A673 (cell line): Measurements from ENCODE around the gene CDC123. TPM values are rescaled to one million over a fixed set of nuclear protein-coding genes. Genes with fewer than 3 reads are reported as not detected.

ENCODE experiments used
- BruUV-seq: library from RNA; stranded (reverse); fragments of 400-500 nt; replicated peaks from 2 replicates; lab custom pipeline; 2021; lab: Mats Ljungman, UMichigan
- CTCF ChIA-PET: fragments of 300-600 bp; sonication (Branson Sonifier 250); formaldehyde crosslinking; loops from one replicate; lab custom pipeline; 2022; ENCODE audit warnings: antibody characterized with exemption; lab: Charles Lee
- POLR2A ChIA-PET: fragments of 300-600 bp; sonication (Branson Sonifier 250); formaldehyde crosslinking; loops from one replicate; lab custom pipeline; 2022; ENCODE audit warnings: antibody characterized with exemption; ENCODE audit not compliant: low non-redundant PET; lab: Charles Lee
- DNase-seq: peaks from one replicate; pipeline ENCODE4 v3.0.0-alpha.2; 2015; ENCODE audit warnings: low spot score
- H3K27ac ChIP-seq: fragments of 200-600 bp; sonication (generic); 2 replicates; pipeline ENCODE4 v1.5.1; 2016; ENCODE audit warnings: mixed run types, low read depth, mild to moderate bottlenecking, mixed read lengths, antibody characterized with exemption, low read length; ENCODE audit not compliant: poor library complexity, severe bottlenecking
- H3K27me3 ChIP-seq: fragments of 200-600 bp; sonication (generic); replicated peaks from 2 replicates; pipeline ENCODE4 v1.6.1; 2017; ENCODE audit warnings: mixed run types, low read depth, mild to moderate bottlenecking, mixed read lengths, antibody characterized with exemption, low read length; ENCODE audit not compliant: insufficient read depth, poor library complexity
- H3K36me3 ChIP-seq: fragments of 200-600 bp; sonication (generic); 2 replicates; pipeline ENCODE4 v1.6.1; 2016; ENCODE audit warnings: mixed run types, mild to moderate bottlenecking, mixed read lengths, antibody characterized with exemption, low read length; ENCODE audit not compliant: insufficient read depth, poor library complexity, severe bottlenecking
- H3K4me1 ChIP-seq: fragments of 200-600 bp; sonication (generic); 2 replicates; pipeline ENCODE4 v1.6.1; 2017; ENCODE audit warnings: mixed run types, mild to moderate bottlenecking, mixed read lengths, antibody characterized with exemption, low read length; ENCODE audit not compliant: insufficient read depth, poor library complexity, severe bottlenecking
- H3K4me3 ChIP-seq: fragments of 200-600 bp; sonication (generic); 2 replicates; pipeline ENCODE4 v1.5.1; 2016; ENCODE audit warnings: low read depth, mixed run types, mild to moderate bottlenecking, mixed read lengths, low read length; ENCODE audit not compliant: poor library complexity, severe bottlenecking
- H3K9me3 ChIP-seq: fragments of 200-600 bp; sonication (generic); 2 replicates; pipeline ENCODE4 v1.6.1; 2016; ENCODE audit warnings: mixed run types, low read depth, mild to moderate bottlenecking, mixed read lengths, antibody characterized with exemption, low read length; ENCODE audit not compliant: poor library complexity, severe bottlenecking
- EZH2 ChIP-seq: fragments of 200-600 bp; sonication (generic); IDR thresholded peaks from 2 replicates; pipeline ENCODE4 v1.6.1; 2017; ENCODE audit warnings: borderline replicate concordance, low read depth, mild to moderate bottlenecking, mixed read lengths, antibody characterized with exemption, low read length; ENCODE audit not compliant: poor library complexity, severe bottlenecking
- intact Hi-C: fragments of 100-400 bp; cut with micrococcal nuclease; formaldehyde crosslinking; loops from one replicate; pipeline ENCODE4 v1.10.0; 2022; ENCODE audit not compliant: unreplicated experiment
- total RNA-seq: library from RNA; stranded (reverse); gene quantifications from 2 replicates; pipeline ENCODE4 v1.2.3, GENCODE V29; 2021
- TF ChIP-seq, protein P1 (sequence below): fragments of 300-800, 200-600 bp; sonication (generic); conservative IDR thresholded peaks from 2 replicates; pipeline ENCODE4 v1.5.1; 2017; ENCODE audit warnings: low read depth, mild to moderate bottlenecking, antibody characterized with exemption, low read length, moderate library complexity, mixed read lengths

The CDC123 gene
- total RNA-seq, 1 experiment from 2014 or later: 207 TPM

DNA sequence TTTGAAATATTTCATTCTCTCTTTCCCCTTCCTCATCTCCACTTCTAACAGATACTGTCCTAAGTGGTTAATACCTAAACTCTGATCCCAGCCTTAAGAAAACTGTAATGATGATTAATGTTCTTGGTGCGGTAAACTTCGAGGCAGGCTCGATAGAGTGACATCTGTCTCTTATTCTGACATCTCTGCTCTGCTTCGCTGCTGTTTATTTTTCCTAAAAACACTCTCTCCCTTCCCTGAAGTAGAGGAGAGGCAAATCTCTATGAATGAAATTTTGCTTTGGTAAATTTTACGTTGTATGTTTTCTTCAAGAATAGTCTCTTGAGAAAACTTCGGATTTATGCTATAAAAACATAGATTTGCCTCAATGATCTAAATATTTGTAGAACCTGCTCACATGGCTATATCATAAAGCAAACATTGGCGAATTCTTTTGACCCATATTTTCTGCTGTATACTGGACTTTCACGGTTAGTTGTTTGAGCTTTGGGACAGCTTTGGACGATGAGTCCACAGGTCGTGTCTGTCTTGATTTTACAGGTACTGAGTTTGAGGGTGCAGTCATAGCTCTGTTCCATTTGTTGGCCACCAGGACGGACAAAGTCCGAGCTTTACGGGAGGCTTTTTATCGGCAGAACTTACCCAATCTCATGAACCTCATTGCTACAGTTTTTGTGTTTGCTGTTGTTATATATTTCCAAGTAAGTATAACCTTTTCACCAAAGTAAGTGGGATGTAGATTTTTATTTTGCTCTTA lies 39.4 kb upstream of the CDC123 start:
- H3K4me3 ChIP-seq: no peak overlapping the region
- no peaks in the 10 kb centered on the region for H3K4me1 ChIP-seq
- BruUV-seq: no TSS peak
- no peak overlapping the region for H3K27ac ChIP-seq
- ChIA-PET CTCF (no interaction called here), POLR2A (no interaction called here)
- no peak for DNase-seq
- no peaks in the 10 kb centered on the region for H3K9me3 ChIP-seq
- intact Hi-C loops: no loop called here
- no peak for TF ChIP-seq EZH2
- TF ChIP-seq, protein P1, sequence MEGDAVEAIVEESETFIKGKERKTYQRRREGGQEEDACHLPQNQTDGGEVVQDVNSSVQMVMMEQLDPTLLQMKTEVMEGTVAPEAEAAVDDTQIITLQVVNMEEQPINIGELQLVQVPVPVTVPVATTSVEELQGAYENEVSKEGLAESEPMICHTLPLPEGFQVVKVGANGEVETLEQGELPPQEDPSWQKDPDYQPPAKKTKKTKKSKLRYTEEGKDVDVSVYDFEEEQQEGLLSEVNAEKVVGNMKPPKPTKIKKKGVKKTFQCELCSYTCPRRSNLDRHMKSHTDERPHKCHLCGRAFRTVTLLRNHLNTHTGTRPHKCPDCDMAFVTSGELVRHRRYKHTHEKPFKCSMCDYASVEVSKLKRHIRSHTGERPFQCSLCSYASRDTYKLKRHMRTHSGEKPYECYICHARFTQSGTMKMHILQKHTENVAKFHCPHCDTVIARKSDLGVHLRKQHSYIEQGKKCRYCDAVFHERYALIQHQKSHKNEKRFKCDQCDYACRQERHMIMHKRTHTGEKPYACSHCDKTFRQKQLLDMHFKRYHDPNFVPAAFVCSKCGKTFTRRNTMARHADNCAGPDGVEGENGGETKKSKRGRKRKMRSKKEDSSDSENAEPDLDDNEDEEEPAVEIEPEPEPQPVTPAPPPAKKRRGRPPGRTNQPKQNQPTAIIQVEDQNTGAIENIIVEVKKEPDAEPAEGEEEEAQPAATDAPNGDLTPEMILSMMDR: no peak
- no peaks in the 10 kb centered on the region for H3K27me3 ChIP-seq
- peaks cover 30% of the 10 kb centered on the region for H3K36me3 ChIP-seq

DNA sequence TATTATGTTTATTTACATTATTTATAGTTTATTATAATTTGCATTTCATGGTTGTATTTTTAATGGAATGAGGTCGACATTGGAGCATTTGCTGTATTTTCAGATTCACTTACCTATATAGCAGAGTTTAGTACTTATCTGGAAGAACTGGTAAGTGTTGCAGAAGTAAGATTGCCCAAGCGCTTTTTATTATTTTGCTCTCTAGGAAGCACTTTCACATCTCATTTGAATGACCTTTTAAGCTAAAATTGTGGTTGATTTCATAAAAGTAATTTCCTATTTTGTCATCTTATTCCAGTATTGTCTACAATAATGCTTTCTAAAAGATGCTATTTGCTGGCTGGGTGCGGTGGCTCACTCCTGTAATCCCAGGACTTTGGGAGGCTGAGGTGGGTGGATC lies 37.9 kb upstream of the CDC123 start:
- intact Hi-C loops: no loop called here
- Histone ChIP-seq H3K9me3 (no peaks in the 10 kb centered on the region), H3K27ac (no peak overlapping the region), H3K4me1 (no peaks in the 10 kb centered on the region), H3K36me3 (peaks cover 42% of the 10 kb centered on the region), H3K27me3 (no peaks in the 10 kb centered on the region), H3K4me3 (no peak overlapping the region)
- TF ChIP-seq, protein P1: no peak
- no peak for TF ChIP-seq EZH2
- BruUV-seq: no TSS peak
- CTCF ChIA-PET: no interaction called here
- POLR2A ChIA-PET: no interaction called here
- DNase-seq: no peak

DNA sequence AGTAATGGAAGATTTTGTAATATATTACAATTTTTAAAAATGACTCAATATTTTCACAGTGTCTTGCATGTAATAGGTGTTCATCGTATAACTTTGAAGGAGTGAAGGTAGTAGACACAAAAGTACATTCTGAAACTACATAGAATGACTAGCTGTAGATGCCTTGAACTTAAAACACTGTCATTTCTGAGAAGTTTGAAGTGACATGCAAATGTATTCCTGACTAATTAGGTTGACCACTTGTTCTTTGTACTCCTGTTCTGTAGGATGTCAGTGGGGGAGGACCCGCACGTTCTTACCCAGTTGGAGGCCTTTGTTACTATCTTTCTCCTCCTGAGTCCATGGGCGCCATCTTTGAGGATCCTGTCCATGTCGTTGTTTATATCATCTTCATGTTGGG lies 35.3 kb upstream of the CDC123 start:
- CTCF ChIA-PET: no interaction called here
- TF ChIP-seq EZH2: no peak
- TF ChIP-seq, protein P1: no peak

More for the DNA sequence above, 35.3 kb upstream of the CDC123 start:
- Histone ChIP-seq H3K27ac (no peak overlapping the region), H3K27me3 (no peaks in the 10 kb centered on the region), H3K4me3 (no peak overlapping the region), H3K4me1 (no peaks in the 10 kb centered on the region), H3K36me3 (peaks cover 56% of the 10 kb centered on the region), H3K9me3 (no peaks in the 10 kb centered on the region)
- POLR2A ChIA-PET: no interaction called here
- no peak for DNase-seq
- BruUV-seq: no TSS peak
- intact Hi-C loops: no loop called here
